HEK293 (cell line): ENCODE results near the gene PATL2.

Experiments
- ELK4 ChIP-seq: IDR thresholded peaks from 2 replicates; pipeline ENCODE4 v1.6.1; 2011; ENCODE audit warnings: mild to moderate bottlenecking, low read depth, low read length, borderline replicate concordance
- GLI4 ChIP-seq: fragments of 450-650 bp; formaldehyde crosslinking; IDR thresholded peaks from 2 replicates; pipeline ENCODE4 v1.5.1; 2016; ENCODE audit warnings: missing biosample characterization, missing genetic modification characterization
- HIC1 ChIP-seq: fragments of 450-650 bp; formaldehyde crosslinking; IDR thresholded peaks from 2 replicates; pipeline ENCODE4 v1.5.1; 2016; ENCODE audit warnings: missing biosample characterization, missing genetic modification characterization
- HOXA7 ChIP-seq: sonication (generic); formaldehyde crosslinking; IDR thresholded peaks from 2 replicates; pipeline ENCODE4 v1.8.1; 2022; ENCODE audit warnings: missing genetic modification reagents, borderline replicate concordance
- INSM2 ChIP-seq: fragments of 450-650 bp; formaldehyde crosslinking; IDR thresholded peaks from 2 replicates; pipeline ENCODE4 v1.5.1; 2016; ENCODE audit warnings: missing biosample characterization, missing genetic modification characterization
- PRDM6 ChIP-seq: fragments of 450-650 bp; formaldehyde crosslinking; IDR thresholded peaks from 2 replicates; pipeline ENCODE4 v1.5.1; 2017; ENCODE audit warnings: missing biosample characterization, missing genetic modification characterization
- SP2 ChIP-seq: fragments of 450-650 bp; formaldehyde crosslinking; IDR thresholded peaks from 2 replicates; pipeline ENCODE4 v1.5.1; 2016; ENCODE audit warnings: missing biosample characterization, missing genetic modification characterization
- SP3 ChIP-seq: fragments of 450-650 bp; formaldehyde crosslinking; IDR thresholded peaks from 2 replicates; pipeline ENCODE4 v1.5.1; 2016; ENCODE audit warnings: missing biosample characterization, missing genetic modification characterization
- SP7 ChIP-seq: fragments of 450-650 bp; formaldehyde crosslinking; IDR thresholded peaks from 2 replicates; pipeline ENCODE4 v1.5.1; 2016; ENCODE audit warnings: missing biosample characterization, missing genetic modification characterization
- TRIM28 ChIP-seq: IDR thresholded peaks from 2 replicates; pipeline ENCODE4 v1.6.1; 2011; ENCODE audit warnings: low read length, control low read depth, borderline replicate concordance
- ZBTB1 ChIP-seq: fragments of 450-650 bp; formaldehyde crosslinking; IDR thresholded peaks from 2 replicates; pipeline ENCODE4 v1.5.1; 2016; ENCODE audit warnings: missing biosample characterization, missing genetic modification characterization
- ZBTB48 ChIP-seq: fragments of 450-650 bp; formaldehyde crosslinking; IDR thresholded peaks from 2 replicates; pipeline ENCODE4 v1.5.1; 2016; ENCODE audit warnings: missing biosample characterization, missing genetic modification characterization
- ZBTB7A ChIP-seq: fragments of 450-650 bp; formaldehyde crosslinking; IDR thresholded peaks from 2 replicates; pipeline ENCODE4 v1.5.1; 2016; ENCODE audit warnings: low read depth, missing biosample characterization, missing genetic modification characterization
- ZFHX2 ChIP-seq: fragments of 450-650 bp; formaldehyde crosslinking; conservative IDR thresholded peaks from 2 replicates; pipeline ENCODE4 v1.5.1; 2016; ENCODE audit warnings: missing biosample characterization, missing genetic modification characterization
- ZNF114 ChIP-seq: fragments of 450-650 bp; formaldehyde crosslinking; IDR thresholded peaks from 2 replicates; pipeline ENCODE4 v1.5.0; 2017; ENCODE audit warnings: missing biosample characterization, missing genetic modification characterization
- ZNF121 ChIP-seq: fragments of 450-650 bp; formaldehyde crosslinking; IDR thresholded peaks from 2 replicates; pipeline ENCODE4 v1.5.1; 2016; ENCODE audit warnings: missing biosample characterization, missing genetic modification characterization
- ZNF132 ChIP-seq: fragments of 450-650 bp; formaldehyde crosslinking; IDR thresholded peaks from 2 replicates; pipeline ENCODE4 v1.5.1; 2017; ENCODE audit warnings: missing biosample characterization, missing genetic modification characterization, borderline replicate concordance
- ZNF2 ChIP-seq: fragments of 450-650 bp; formaldehyde crosslinking; IDR thresholded peaks from 2 replicates; pipeline ENCODE4 v1.5.1; 2016; ENCODE audit warnings: missing biosample characterization, missing genetic modification characterization
- ZNF223 ChIP-seq: fragments of 450-650 bp; formaldehyde crosslinking; IDR thresholded peaks from 2 replicates; pipeline ENCODE4 v1.5.1; 2016; ENCODE audit warnings: missing biosample characterization, missing genetic modification characterization
- ZNF248 ChIP-seq: fragments of 450-650 bp; formaldehyde crosslinking; IDR thresholded peaks from 2 replicates; pipeline ENCODE4 v1.5.1; 2017; ENCODE audit warnings: missing biosample characterization, missing genetic modification characterization
- ZNF26 ChIP-seq: fragments of 450-650 bp; formaldehyde crosslinking; IDR thresholded peaks from 2 replicates; pipeline ENCODE4 v1.5.1; 2016; ENCODE audit warnings: missing biosample characterization, missing genetic modification characterization
- ZNF302 ChIP-seq: fragments of 450-650 bp; formaldehyde crosslinking; IDR thresholded peaks from 2 replicates; pipeline ENCODE4 v1.5.1; 2016; ENCODE audit warnings: missing biosample characterization, missing genetic modification characterization, low read depth
- ZNF354C ChIP-seq: fragments of 450-650 bp; formaldehyde crosslinking; IDR thresholded peaks from 2 replicates; pipeline ENCODE4 v1.5.1; 2016; ENCODE audit warnings: missing biosample characterization, missing genetic modification characterization, low read depth, borderline replicate concordance
- ZNF423 ChIP-seq: fragments of 450-650 bp; formaldehyde crosslinking; IDR thresholded peaks from 2 replicates; pipeline ENCODE4 v1.5.1; 2016; ENCODE audit warnings: missing biosample characterization, missing genetic modification characterization
- ZNF555 ChIP-seq: fragments of 450-650 bp; formaldehyde crosslinking; conservative IDR thresholded peaks from 2 replicates; pipeline ENCODE4 v1.5.1; 2017; ENCODE audit warnings: missing biosample characterization, mild to moderate bottlenecking, missing genetic modification characterization, inconsistent platforms
- ZNF600 ChIP-seq: fragments of 450-650 bp; formaldehyde crosslinking; IDR thresholded peaks from 2 replicates; pipeline ENCODE4 v1.5.1; 2016; ENCODE audit warnings: missing biosample characterization, missing genetic modification characterization
- ZNF629 ChIP-seq: fragments of 450-650 bp; formaldehyde crosslinking; IDR thresholded peaks from 2 replicates; pipeline ENCODE4 v1.5.1; 2017; ENCODE audit warnings: missing biosample characterization, missing genetic modification characterization
- ZNF639 ChIP-seq: fragments of 450-650 bp; formaldehyde crosslinking; IDR thresholded peaks from 2 replicates; pipeline ENCODE4 v1.5.1; 2016; ENCODE audit warnings: missing biosample characterization, missing genetic modification characterization
- ZNF664 ChIP-seq: fragments of 450-650 bp; formaldehyde crosslinking; IDR thresholded peaks from 2 replicates; pipeline ENCODE4 v1.5.1; 2016; ENCODE audit warnings: missing biosample characterization, missing genetic modification characterization
- ZNF747 ChIP-seq: fragments of 450-650 bp; formaldehyde crosslinking; IDR thresholded peaks from 2 replicates; pipeline ENCODE4 v1.5.1; 2016; ENCODE audit warnings: missing biosample characterization, missing genetic modification characterization
- ZNF785 ChIP-seq: fragments of 450-650 bp; formaldehyde crosslinking; IDR thresholded peaks from 2 replicates; pipeline ENCODE4 v1.5.1; 2016; ENCODE audit warnings: missing biosample characterization, missing genetic modification characterization
- ZXDB ChIP-seq: fragments of 450-650 bp; formaldehyde crosslinking; IDR thresholded peaks from 2 replicates; pipeline ENCODE4 v1.5.1; 2016; ENCODE audit warnings: missing biosample characterization, missing genetic modification characterization

The PATL2 gene

GRCh38 chr15:44711096-44711742 is at the start of gene PATL2, which contains the start of gene B2M (continued):
- TF ChIP-seq ZXDB (tag by site-specific recombination) (peak; percentile 55; the same call in 1 of the 2 replicates), ZBTB1 (tag by site-specific recombination) (no peak), ZNF423 (no peak), ZNF639 (tag by site-specific recombination) (0 out of 2 replicates have a peak, but pooled peaks have one; percentile 18), ZNF302 (tag by site-specific recombination) (no peak), SP7 (tag by site-specific recombination) (peak; percentile 68), ZNF629 (tag by site-specific recombination) (no peak), ZNF555 (tag by site-specific recombination) (no peak), ZBTB48 (tag by site-specific recombination) (0 out of 2 replicates have a peak, but pooled peaks have one; percentile 37), SP2 (peak; percentile 36), ZNF785 (tag by site-specific recombination) (no peak; the same call in 1 of the 2 replicates), ZBTB7A (tag by site-specific recombination) (no peak), ZNF354C (no peak), HOXA7 (CRISPR knock-in tag) (no peak), ZNF114 (tag by site-specific recombination) (no peak), ZNF26 (tag by site-specific recombination) (no peak), ZNF248 (tag by site-specific recombination) (no peak), GLI4 (tag by site-specific recombination) (no peak), ELK4 (no peak), ZNF121 (tag by site-specific recombination) (no peak), ZNF747 (tag by site-specific recombination) (no peak), ZNF664 (tag by site-specific recombination) (no peak), TRIM28 (peak; percentile 25; the same call in 1 of the 2 replicates), ZNF600 (tag by site-specific recombination) (0 out of 2 replicates have a peak, but pooled peaks have one; percentile 32), HIC1 (tag by site-specific recombination) (no peak), ZNF223 (tag by site-specific recombination) (no peak), ZNF132 (tag by site-specific recombination) (no peak), SP3 (tag by site-specific recombination) (0 out of 2 replicates have a peak, but pooled peaks have one; percentile 13), ZNF2 (tag by site-specific recombination) (peak; percentile 57; the same call in 1 of the 2 replicates), ZFHX2 (tag by site-specific recombination) (peak; percentile 22; the same call in 1 of the 2 replicates), INSM2 (tag by site-specific recombination) (peak; percentile 81), PRDM6 (tag by site-specific recombination) (no peak)
